SIG-M5 treated with dmso at 0.1 percent for 504 hours (cell line): ENCODE measurements around the gene NKIRAS2.

ENCODE experiments used
- DNase-seq: peaks from one replicate; lab custom pipeline; 2025; ENCODE audit not compliant: unreplicated experiment; lab: John Stamatoyannopoulos, UW

The NKIRAS2 gene

DNA sequence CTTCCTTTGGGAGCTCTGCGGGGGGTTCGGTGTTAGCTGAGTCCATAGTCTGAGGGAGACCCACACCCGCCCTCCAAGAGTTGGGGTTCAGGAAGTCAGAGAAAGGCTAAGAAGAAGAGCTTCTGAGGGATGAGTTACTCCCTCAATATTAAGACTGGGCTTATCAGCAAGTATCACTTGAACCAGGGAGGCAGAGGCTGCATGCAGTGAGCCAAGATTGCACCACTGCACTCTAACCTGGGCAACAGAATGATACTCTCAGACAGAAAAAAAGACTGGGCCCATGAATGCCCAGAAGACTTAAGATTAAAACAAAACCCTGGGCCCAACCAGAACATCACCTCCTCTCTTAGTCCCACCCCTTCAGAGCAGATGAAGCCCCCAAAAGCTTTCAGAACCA lies 6.0 kb downstream of the NKIRAS2 start:
- no peak for DNase-seq

DNA sequence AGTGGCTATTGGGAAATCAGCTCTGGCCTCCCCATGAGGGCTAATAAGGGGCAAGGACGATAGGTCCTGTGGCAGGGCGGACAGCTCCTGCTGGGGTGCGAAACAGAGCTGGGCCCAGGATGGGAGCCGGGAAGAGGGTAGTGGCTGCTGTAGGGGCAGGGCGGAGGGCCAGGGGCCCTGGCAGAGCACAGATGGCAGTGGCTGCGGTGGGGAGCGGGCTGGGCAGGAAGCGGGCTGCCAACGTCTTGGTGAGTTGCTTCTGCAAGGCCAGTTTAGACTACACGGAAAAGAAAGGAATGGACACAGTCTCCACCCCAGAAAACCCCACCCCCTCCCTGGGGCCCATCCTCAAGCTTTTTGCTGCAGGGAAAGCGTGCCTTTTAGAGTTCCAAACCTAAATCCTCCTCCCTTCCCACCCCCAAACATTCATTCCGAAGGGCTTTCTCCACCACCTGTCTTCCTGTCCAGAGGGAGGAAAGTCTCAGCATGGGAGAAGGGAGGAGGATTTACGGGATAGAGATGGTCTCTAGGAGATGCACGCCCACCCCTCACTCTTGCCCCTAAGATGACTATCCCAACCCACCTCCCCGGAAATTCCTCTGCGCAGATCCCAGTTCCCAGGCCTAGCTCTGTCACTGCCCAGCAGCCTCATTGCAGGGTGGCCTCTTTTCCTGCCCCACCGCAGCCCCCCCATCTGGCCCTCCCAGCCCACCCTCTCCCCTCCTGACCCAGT lies 7.1 kb downstream of the NKIRAS2 start:
- no peak for DNase-seq

DNA sequence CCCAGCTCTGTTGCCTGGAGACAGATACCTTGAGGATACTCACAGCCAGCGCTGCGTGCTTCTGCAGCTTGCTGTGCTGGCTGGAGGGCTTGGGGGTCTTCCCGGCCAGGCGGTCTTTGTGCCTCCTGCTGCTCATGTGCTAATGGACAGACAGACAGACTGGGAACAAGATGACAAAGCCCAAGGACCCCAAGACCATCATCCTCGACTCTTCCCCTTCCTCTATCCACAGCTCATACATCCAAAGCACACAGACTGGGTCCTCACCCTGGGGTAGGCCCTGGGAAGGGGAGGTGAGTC lies 7.7 kb downstream of the NKIRAS2 start:
- no peak for DNase-seq

DNA sequence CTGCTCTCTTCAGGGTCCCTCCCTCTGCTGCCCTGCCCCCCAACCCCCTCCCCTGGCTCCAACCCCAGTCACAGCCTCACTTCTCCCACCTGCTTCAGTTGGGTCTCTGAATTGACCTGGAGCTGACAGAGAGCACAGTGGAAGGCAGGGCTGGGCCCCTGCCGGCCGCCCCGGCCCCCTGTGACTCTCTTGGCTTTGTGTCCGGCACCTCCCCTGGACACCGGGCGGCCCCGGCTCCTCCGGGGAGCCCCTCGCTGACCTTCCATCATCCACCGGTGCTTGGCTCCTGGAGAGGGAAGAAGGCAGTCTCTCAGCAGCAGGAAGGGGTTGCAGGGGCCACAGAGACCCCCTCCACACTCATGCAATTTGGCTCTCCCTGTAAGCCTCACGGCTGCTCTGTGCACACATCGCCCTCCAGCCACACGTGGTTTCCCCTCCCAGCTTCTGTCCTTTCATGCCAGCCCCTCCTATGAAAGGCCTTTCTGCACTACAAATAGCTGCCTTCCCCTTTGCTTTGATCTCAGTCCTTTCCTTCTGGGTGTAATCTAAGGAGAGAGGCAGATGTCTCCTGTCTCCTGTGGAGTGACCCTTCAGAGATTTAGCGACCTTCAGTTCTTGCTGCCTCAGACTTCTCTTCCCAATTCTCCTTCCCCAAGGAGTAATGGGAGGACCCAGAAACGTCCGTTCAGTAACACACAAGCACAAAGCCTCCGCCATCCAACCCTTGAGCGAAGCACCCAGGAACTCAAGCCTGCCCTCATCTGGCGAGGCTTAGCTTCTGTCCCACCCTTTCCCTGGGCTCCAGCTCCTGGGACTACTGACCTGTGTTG lies 8.3 kb downstream of the NKIRAS2 start:
- DNase-seq: peak; percentile 16

DNA sequence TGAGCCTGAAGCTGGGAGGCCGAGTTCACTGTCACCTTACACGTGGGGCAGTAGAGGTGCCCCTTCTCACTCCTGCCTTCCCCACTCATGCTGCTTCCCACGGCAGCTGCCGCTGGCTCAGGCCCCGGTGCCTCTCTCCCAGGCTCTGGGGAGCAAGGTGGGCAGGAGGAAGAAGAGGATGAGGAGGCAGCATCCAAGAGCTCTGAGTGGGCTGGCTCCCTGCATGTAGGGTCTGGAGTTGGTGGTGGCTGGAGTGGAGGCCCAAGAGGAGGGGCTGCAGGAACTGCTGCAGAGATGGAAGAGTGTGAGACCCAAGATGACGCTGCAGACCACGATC lies 8.9 kb downstream of the NKIRAS2 start:
- DNase-seq: no peak

DNA sequence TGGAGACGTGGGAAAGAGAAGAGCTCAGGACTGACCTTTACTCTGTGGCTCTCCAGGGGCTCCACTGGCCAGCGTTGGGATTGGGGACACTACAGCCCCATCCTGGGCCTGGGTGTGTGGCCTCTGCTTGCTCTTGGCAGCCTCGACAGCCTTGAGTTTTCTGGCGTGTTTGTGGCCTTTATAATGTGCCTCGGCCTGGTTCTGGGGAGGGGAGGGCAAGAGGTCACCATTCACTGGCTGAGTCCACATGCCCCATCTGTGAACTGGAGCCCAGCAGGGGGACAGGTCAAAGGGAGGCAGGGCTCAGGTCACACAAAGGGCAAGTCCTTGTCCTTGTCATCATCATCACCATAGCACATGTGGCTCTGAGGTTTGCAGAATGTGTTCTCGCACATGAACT lies 11.7 kb downstream of the NKIRAS2 start:
- no peak for DNase-seq

DNA sequence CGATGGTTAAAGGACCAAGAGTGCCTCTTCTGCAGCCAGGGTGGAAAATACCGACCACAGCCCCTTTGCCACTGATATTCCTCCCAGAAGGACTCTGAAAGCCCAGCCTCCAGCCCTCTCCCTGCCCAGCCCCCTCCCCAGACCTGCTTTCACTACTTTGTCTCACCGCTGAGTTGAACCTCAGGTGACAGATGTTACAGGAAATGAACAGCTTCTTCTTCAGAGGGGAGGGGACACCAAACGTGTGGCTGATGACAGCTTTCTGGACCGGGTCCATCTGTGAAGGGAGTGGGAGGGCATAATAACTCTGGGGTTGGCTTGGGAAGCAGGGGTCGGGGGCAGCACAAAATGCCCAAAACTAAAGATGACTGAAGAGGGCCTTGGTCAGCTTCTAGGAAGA lies 14.2 kb downstream of the NKIRAS2 start:
- DNase-seq: no peak

DNA sequence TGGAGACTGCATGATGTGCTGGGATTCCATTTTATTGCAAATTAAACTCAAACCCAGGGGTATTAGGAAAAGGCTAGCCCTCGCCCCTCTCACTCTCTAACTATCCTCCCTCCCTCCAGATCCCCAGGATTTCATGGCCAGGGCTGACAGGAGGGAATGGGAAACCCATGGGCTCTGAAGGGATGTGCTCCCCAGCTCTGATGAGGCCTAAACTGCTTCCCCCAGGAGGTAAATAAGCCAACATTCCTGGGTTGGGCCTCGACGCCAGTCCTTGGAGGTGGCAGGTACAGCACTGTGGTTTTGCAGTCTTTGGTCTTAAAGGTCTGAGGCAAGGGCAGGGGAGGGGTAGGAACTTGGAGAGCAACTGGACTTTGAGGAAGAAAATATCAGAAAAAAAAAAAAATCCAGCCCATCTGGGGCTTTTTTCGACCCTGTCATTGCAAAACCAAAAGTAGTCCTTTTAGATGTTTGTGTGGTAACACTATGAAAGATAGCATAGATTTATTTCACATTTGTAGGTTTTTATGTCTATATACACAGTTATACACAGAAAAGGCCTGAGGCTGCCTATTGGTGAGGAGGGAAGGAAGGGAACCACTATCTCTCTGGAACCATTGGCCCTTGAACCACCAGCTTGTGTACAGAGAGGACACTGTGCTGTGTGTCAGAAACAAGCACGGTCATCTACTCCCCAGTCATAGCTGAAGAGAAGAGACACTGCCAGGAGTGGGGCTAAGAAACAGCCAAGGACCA lies 18.5 kb downstream of the NKIRAS2 start:
- no peak for DNase-seq

DNA sequence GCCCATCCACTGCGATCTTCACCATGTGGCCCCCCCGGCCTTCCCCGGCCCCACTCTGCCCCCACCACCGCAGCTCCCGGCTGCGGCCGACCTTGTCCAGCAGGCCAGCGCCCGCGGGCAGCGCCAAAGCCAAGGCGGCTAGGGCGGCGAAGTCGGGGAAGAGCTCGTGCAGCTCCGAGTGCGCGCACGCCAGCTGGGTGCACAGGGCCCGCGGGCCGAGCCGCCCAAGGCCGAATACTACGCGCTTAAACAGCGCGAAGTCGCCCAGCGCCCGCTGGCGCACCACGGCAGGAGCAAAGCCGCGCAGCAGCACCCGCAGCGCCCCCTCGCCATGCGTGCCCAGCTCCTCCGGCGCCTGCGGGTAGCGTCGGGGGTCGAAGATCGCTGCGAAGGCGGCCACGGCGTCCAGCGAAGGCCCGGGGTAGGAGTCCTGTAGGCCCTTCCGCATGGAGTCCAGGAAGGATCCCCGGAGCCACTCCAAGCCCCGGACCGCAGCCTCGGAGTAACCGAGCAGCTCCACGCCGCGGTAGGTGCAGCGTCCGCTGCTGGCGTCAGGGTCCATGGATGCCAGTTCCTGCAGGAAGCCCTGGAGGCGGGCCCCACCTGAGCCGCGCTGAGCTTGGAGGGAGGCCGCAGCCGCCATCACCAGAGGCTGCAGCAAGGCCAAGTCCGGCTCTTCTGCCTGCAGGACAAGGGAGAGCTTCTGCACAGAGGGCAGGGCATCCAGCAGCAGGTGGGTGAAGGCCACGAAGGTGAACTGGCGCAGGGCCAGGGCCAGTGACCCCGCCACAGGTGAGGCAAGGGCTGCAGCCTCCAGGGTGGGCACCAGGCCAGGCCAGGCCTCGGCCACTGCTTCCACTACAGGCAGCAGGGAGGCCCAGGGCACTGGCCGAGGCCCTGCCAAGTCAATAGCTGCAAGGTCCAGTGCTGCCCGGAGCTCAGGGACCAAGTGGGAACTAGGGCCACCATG lies 20.2 kb downstream of the NKIRAS2 start:
- no peak for DNase-seq

DNA sequence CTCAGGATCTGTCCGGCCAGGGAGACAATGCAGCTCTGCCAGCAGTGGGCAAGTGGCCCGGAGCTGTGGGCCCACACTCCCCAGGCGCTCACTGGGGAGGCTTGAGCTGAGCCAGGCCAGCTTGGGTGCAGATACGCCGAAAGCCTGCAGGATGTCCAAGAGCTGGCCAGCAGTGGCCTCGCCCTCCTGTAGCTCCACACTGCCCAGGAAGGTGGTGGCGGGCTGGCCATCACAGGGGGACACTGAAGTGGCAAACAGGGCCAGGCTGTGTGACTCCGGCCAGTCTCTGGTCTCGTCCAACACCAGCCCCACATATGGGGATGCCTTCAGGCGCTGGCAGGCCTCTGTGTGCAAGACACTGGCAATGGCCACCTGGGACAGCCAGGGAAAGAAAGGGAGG lies 20.9 kb downstream of the NKIRAS2 start:
- DNase-seq: no peak

DNA sequence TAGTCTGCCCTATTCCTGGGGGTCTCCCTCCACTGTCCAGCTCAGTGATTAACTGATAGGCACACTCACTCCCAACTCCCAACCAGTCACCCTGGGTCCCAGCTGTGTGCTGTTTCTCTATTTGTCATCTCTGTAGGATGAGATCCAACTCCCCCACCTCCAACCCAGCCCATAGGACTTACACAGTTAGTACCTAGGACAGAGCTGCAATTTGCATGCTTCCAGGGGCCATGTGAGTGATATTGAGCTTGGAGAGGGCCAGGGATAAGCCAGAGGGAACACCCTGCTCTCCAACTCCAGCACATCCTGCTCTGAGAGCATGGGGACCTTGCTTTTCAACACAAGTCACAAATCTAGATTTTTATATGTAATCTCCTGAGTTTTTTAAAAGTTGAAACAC lies 21.7 kb downstream of the NKIRAS2 start:
- no peak for DNase-seq

DNA sequence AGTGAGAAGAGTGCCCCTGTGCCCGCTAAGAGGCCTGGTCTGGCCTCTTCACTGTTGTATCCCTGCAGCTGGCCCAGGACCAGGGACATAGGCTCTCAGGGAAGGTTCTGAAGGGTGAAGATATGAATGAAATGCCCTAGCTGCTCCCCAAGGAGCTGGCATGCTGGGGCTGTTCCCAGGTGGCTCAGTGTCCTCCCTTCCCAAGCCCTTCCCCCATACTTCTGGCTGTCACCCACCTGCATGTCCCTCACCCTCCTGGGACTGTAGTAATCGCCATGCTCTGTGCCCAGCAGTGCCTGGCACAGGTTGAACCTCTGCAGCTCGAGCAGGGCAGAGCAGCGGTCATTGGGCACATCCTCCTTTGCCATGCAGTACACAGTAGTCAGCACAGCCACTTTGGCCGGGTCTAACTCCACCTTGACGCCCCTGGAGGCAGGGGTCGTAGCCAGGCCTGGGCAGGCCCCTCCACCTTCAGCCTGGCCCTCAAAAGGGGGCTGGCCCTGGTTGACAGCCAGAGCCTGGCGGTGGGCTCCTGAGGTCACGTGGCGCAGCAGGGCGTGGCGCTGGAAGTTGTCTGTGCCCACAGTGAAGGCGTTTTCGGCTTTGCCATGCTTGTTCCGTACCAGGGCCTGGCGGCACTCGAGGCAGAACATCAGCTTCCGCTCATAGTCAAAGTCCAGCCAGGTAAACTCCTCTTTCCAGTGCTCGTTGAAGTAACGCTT lies 22.9 kb downstream of the NKIRAS2 start:
- DNase-seq: no peak

DNA sequence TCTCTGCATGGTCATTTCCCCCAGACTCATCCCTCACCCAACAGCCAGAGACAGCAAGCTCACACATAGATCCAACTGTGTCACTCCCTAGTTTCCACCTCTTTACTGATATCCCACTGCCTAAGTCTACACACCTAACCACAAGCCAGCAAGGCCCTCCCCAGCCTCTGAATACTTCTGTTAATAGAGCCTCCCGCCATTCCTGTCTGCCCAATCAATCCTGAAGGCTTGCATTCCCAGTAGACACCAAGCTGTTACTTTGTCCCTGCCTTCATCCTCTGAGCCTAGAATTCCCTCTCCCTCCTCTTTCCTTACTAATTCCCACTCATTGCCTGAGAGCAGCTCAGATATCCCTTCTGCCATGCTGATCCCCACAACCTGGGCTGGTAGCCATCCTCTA lies 25.8 kb downstream of the NKIRAS2 start:
- no peak for DNase-seq

DNA sequence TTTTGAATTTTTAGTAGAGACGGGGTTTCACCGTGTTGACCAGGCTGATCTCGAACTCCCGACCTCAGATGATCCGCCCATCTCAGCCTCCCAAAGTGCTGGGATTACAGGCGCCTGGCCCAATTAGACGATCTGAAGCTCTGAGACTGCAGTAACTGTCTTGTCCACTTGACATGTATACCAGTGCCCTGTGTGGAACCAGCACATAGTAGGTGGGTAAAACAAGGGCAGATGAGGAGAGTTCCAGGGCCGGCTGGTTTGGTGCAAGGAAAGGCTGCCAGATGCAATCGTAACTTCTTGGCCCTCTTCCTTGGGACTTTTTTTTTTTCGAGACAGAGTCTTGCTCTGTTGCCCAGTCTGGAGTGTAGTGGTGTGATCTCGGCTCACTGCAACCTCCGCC lies 27.5 kb downstream of the NKIRAS2 start:
- DNase-seq: no peak

DNA sequence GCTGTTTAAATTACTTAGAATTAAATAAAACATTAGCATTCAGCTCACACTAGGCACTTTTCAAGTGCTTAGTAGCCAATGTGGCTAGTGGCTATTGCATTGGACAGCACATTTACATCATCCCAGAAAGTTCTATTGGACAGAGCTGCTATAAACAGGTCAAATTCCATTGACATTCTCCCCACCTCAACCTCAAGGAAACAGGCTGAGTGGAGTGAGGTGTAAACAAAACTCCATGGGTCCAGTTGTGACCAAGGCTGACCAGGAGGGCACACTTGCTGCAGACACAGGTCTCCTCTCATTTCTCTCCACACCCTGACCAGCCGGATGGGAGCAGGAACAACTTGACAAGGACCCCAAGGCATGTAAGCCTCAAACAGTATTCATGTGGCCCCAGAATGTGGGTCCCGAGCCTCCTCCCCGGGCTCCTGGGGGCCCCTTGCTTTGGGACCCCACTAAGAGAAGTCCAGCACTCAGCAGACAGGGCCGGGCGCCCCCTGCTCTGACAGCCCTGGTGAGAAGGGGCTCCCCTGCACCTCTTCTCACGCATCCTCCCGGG lies 30.0 kb downstream of the NKIRAS2 start:
- DNase-seq: no peak

DNA sequence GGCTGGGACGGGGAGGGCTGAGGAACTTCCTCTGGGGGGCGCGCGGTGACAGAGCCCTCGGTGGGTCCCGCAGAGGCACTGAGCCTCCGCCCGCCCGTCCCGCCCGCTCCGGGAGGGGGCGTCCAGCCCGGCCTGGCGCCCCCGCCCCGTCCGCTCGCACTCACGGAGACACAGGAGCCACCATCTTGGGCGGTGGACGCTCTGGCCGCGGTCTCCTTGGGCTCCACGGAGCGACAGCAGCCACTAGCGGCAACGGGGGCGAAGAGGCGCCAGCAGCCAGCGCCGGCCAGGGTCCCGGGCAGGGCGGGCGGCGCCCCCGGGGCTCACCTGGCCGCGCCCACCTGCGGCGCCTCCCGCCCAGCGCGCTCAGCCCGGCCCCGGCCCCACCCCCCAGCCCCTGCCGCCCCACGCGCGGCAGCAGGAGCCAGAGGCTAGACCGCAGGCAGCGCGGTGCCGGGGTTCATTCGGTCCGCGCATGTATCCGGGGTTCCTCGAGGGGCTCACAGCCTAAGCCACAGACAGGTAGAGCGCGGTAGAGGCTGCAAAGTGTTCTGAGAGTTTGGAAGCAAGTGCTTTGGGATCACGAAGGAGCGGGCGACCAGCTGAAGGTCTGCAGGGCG lies 30.6 kb downstream of the NKIRAS2 start, which contains the start of gene C17orf113:
Gene C17orf113, minus strand, starts transcription at position 209 of the 620 bp plus-strand sequence. CDS start 7,225 bp downstream, outside the sequence.
- no peak for DNase-seq

DNA sequence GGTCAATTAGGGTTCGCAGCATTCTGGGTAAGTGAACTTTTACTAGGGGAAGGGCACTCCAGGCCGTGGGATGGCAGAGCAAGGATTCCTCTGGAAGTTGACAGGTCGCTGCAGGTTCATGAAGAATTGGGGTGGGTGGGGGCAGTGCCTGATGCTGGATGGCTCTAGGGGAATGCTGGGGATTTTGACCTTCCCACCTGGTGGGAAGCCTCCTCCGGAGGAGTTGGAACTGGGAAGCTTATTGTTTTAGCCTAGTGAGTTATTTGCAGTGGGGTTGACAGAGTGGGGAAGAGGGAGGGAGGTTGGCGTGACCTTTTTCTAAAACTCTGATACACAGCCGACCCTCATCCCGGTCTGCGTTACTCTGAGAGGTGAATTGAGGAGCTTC lies 31.1 kb downstream of the NKIRAS2 start:
- DNase-seq: no peak

DNA sequence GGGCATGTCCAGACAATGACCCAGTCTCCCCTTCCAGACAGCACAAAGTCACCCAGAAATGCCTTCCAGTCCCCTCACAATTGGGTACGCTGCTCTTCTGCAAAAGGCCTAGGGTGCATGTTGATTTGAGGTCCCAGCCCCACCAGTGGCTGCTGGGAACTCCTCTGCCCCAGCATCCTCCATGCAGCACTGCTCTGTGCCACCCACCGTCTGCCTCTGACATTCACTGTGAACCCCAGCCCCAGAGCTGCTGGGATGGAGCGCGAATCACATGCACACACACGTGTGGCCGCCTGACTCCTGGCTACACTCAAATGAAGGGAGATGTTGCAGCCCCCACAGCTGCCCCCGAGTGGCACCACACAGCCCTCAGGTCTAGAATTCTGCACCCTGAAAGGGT lies 31.8 kb downstream of the NKIRAS2 start:
- DNase-seq: no peak

DNA sequence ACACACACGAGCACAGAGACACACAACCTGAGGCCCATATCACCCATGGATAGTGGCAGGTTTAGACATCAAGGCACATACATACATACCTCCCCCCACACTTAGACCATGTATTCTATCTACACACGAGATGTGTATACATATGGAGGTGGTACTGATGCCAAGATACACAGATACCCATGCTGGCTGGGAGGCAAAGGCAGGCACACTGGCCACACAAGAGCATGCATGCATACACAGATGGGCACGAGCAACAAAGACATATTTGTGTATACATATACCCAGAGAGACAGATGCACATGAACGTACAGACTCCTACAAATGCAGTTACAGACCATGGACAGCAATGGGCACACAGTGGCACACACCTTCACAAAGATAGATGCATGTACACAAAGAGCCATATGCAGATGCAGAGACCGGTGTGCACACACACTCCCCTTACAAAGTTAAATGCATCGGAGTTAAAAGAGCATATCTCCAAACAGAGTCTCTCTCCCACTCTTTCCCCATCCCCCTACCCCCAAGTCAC lies 32.5 kb downstream of the NKIRAS2 start:
- DNase-seq: no peak
